ENCODE measurements around the gene EHD4. TPM values are rescaled to one million over a fixed set of nuclear protein-coding genes. Genes with fewer than 3 reads are reported as not detected.

Gene EHD4
- total and polyA plus RNA-seq, 9 of the 15 experiments (the other 6 are each of a cell fraction or from before 2014, with no cell fraction given): 0.89 to 10.3 (median 6.4) TPM

DNA sequence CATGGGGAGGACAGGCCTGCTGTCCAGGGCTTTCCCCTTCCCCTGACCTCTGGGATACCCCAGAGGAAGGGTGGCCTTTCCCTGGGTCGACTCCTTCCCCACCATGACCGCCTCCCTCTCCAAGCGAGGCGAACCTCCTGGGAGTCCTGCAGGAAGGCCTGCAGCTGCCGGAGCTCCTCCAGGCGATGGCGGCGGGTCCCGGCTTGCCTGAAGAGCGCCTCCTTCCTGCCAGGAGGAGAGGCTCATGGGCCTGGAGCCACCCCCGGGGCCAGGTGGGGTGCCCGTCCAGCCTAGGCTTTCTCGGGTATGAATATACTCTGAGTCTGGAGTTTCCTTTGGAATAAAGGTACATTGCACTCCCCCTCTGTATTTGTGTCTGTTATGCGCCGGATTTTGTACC is 113.6 kb downstream of the EHD4 start:
- no peaks in the 10 kb centered on the region for H3K79me2 ChIP-seq (ENCODE audit: control insufficient read depth, insufficient read depth, low read length)
- whole genome bisulfite sequencing (ENCODE audit: insufficient coverage, low coverage, missing lambda C conversion rate): 38% methylated on average over 13 of the region's 15 CpGs
- CTCF ChIA-PET (ENCODE audit: low intra/inter-chr PET ratio): interaction anchor here (0.6 kb wide), 1 partner anchor 943 kb away, joined by 3 read pairs; no protein-coding TSS in a partner anchor
- ATAC-seq (no peak), DNase-seq (ENCODE audit: extremely low read depth in 1 of 4, low spot score in 3 of 4) (no peak), FAIRE-seq (no peak)
- in situ Hi-C loops (cut with MboI) (no loop called here), intact Hi-C loops (cut with micrococcal nuclease) (no loop called here)
- TF ChIP-seq DNMT1 (IDR thresholded peaks at IDR 0.05) (no peak), NR0B1 (IDR thresholded peaks at IDR 0.05; ENCODE audit: partially characterized antibody) (no peak), RNF2 (IDR thresholded peaks at IDR 0.05) (no peak), CBFB (CRISPR knock-in tag; IDR thresholded peaks at IDR 0.05) (no peak), MIER1 (IDR thresholded peaks at IDR 0.05; ENCODE audit: low read depth) (no peak), HMG20A (CRISPR knock-in tag; conservative IDR thresholded peaks at IDR 0.05) (no peak), TSC22D4 (tag; IDR thresholded peaks at IDR 0.05) (no peak)
- TF ChIP-seq, protein P1, sequence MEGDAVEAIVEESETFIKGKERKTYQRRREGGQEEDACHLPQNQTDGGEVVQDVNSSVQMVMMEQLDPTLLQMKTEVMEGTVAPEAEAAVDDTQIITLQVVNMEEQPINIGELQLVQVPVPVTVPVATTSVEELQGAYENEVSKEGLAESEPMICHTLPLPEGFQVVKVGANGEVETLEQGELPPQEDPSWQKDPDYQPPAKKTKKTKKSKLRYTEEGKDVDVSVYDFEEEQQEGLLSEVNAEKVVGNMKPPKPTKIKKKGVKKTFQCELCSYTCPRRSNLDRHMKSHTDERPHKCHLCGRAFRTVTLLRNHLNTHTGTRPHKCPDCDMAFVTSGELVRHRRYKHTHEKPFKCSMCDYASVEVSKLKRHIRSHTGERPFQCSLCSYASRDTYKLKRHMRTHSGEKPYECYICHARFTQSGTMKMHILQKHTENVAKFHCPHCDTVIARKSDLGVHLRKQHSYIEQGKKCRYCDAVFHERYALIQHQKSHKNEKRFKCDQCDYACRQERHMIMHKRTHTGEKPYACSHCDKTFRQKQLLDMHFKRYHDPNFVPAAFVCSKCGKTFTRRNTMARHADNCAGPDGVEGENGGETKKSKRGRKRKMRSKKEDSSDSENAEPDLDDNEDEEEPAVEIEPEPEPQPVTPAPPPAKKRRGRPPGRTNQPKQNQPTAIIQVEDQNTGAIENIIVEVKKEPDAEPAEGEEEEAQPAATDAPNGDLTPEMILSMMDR (IDR thresholded peaks at IDR 0.05 in 2 of 3, conservative IDR thresholded peaks at IDR 0.05 in 1 of 3; ENCODE audit: insufficient read depth in 2 of 3, low read depth in 1 of 3, low read length in 3 of 3): peak in 2 of 3 experiments; percentile 26 to 45; a peak in 3 of 6 replicates
- H3K27ac ChIP-seq (ENCODE audit: extremely low read depth, low read depth, low read length): no peak overlapping the region
- H3K9me1 ChIP-seq (ENCODE audit: control insufficient read depth, insufficient read depth, low read length): no peaks in the 10 kb centered on the region
- no TSS peak for BruUV-seq (replicated peaks)
- peaks cover 13% of the 10 kb centered on the region for H4K20me1 ChIP-seq (replicated peaks; ENCODE audit: control insufficient read depth, insufficient read depth, low read length)
- H3K27me3 ChIP-seq (ENCODE audit: control insufficient read depth in 2 of 2, insufficient read depth in 2 of 2, low read length in 2 of 2): peaks cover 56 to 94% of the 10 kb centered on the region in 2 experiments
- no peak overlapping the region for H3K9ac ChIP-seq (ENCODE audit: insufficient read depth in 1 of 2, low read depth in 2 of 2, low read length in 2 of 2)
- H3K9me3 ChIP-seq (replicated peaks; ENCODE audit: control insufficient read depth, insufficient read depth, low read depth, low read length): no peaks in the 10 kb centered on the region; the same call in 1 of the 2 replicates
- H3K36me3 ChIP-seq (ENCODE audit: control insufficient read depth, insufficient read depth, low read length): no peaks in the 10 kb centered on the region
- POLR2A ChIA-PET: no interaction called here
- H3K4me2 ChIP-seq (ENCODE audit: insufficient read depth, low read length): no peak overlapping the region
- no peak overlapping the region for H3K4me3 ChIP-seq
- peaks cover 0 to 51% of the 10 kb centered on the region in 2 experiments; a peak in 2 of 5 replicates for H3K4me1 ChIP-seq (replicated peaks in 1 of 2; ENCODE audit: control insufficient read depth in 2 of 2, insufficient read depth in 2 of 2, low read length in 2 of 2)
- H2AFZ ChIP-seq (ENCODE audit: low read depth, low read length): no peak overlapping the region

All from K562 (cell line).